Measurements from ENCODE around the gene TEX26.

GRCh38 chr13:31022928-31023530 lies 90.6 kb downstream of the TEX26 start:
- no peak for TF ChIP-seq POLR2AphosphoS5 (IDR thresholded peaks at IDR 0.05; ENCODE audit: low read depth, low read length)
- no peak for TF ChIP-seq REST (IDR thresholded peaks at IDR 0.05; ENCODE audit: insufficient read depth in 1 of 2, low read depth in 2 of 2, low read length in 2 of 2)
- no peak for TF ChIP-seq SIN3A (IDR thresholded peaks at IDR 0.05; ENCODE audit: borderline replicate concordance, insufficient read depth, low read length)
- TF ChIP-seq TAF1 (IDR thresholded peaks at IDR 0.05; ENCODE audit: borderline replicate concordance, insufficient read depth, low read length), result no peak
- TF ChIP-seq FOXP2 (optimal IDR thresholded peaks at IDR 0.05; ENCODE audit: borderline replicate concordance, extremely low read depth, extremely low read length, insufficient read depth), result no peak

All from PFSK-1 (cell line).